ES-I3 (cell line): ENCODE results near the gene CCNK.

Experiments
- H3K36me3 ChIP-seq: 2 replicates; pipeline ENCODE4 v1.6.1; 2013; ENCODE audit warnings: mild to moderate bottlenecking, low read length, control low read depth, moderate library complexity; ENCODE audit not compliant: insufficient read depth
- H3K4me1 ChIP-seq: 2 replicates; pipeline ENCODE4 v1.6.1; 2013; ENCODE audit warnings: mild to moderate bottlenecking, control low read depth, low read length; ENCODE audit not compliant: insufficient read depth
- H3K9ac ChIP-seq: 2 replicates; pipeline ENCODE4 v1.6.1; 2013; ENCODE audit warnings: low read depth, mild to moderate bottlenecking, low read length, moderate library complexity
- H3K9me3 ChIP-seq: 2 replicates; pipeline ENCODE4 v1.6.1; 2013; ENCODE audit warnings: mild to moderate bottlenecking, low read length, moderate library complexity; ENCODE audit not compliant: control insufficient read depth, insufficient read depth

The CCNK gene

GRCh38 chr14:99480917-99481744 lies at the start of gene CCNK:
Gene CCNK (plus strand): TSS chr14:99481409. CDS start chr14:99492678, 11,269 bp downstream.
- Histone ChIP-seq H3K4me1 (peaks cover 8% of the 10 kb centered on the region), H3K9ac (peak within 1 kb of the TSS; percentile 91), H3K36me3 (no peaks in the 10 kb centered on the region), H3K9me3 (no peaks in the 10 kb centered on the region)

- H3K9me3 ChIP-seq: no peaks in the 10 kb centered on the region; the same call in 1 of the 2 replicates
- H3K36me3 ChIP-seq: peaks cover 11% of the 10 kb centered on the region
- no peak overlapping the region for H3K9ac ChIP-seq
- H3K4me1 ChIP-seq: no peaks in the 10 kb centered on the region
These were observed 49.2 kb upstream of the CCNK start for GRCh38 chr14:99431986-99432385.

DNA sequence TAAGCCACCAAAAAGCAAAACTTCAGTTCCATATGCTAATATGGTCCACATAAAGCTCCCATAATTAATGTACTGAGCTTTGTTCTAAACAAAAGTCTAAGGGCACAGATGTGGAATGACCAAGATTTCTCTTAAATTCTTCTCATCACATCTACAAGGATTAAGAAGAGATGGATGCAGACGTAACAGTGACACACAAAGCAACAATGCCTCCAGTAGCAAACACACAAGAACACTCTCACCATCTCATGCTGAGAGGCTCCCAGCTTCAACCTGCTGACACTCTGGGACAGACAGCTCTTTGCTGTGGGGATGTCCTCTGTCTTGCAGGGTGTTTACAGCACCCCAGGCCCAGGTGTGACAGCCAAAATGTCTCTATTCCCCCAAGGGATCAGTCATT lies 48.7 kb upstream of the CCNK start:
- Histone ChIP-seq H3K4me1 (no peaks in the 10 kb centered on the region), H3K9me3 (no peaks in the 10 kb centered on the region; the same call in 1 of the 2 replicates)

GRCh38 chr14:99435327-99435726 lies 45.9 kb upstream of the CCNK start:
- Histone ChIP-seq H3K9me3 (no peaks in the 10 kb centered on the region), H3K36me3 (peaks cover 3% of the 10 kb centered on the region; the same call in 1 of the 2 replicates), H3K4me1 (no peaks in the 10 kb centered on the region), H3K9ac (no peak overlapping the region)

More for the DNA sequence above, 48.7 kb upstream of the CCNK start:
- no peak overlapping the region for H3K9ac ChIP-seq
- H3K36me3 ChIP-seq: peaks cover 11% of the 10 kb centered on the region

DNA sequence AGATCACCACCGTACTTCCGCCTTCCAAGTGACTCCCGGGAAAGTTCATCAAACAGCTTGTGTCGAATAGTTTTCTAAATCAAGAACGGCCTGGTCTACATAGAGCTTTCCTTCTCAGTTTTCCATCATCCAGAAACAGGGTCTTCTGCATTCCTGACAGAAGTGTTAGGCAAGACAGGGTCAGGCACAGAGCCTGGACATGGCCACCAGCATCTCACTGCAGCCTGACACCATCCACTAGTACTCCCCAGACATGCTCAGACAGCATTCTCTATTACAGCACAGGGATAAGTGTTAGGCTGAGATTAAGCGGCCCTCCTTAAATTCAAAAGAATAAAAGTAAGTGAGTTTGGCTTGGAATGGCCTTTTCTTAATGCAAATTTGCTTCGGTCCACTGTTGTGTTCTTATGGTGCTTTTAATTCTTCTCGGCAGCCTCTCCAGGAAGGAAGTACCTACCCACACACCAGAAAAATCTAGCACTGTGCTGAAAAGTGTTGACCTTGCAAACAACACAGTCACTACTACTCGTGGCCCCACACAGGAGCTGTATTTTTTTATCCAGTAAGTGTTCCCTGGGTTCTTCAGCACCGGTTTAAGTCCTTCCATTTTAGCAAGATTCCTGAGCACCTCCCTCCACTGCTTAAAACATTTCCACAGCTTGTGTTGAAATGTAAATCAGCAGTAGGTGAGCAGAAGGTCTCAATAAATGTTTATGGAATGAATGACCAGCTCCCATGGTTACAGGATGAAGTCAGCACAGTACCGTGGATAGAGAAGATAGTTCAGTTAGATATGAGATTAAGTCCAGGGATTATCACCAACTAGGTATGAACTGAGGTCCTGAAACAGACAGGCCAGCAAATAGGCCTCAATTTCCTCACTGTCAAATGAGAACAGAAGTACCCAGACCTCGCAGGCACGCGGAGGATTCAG lies 44.7 kb upstream of the CCNK start:
- H3K9me3 ChIP-seq: no peaks in the 10 kb centered on the region
- H3K36me3 ChIP-seq: peaks cover 3% of the 10 kb centered on the region; the same call in 1 of the 2 replicates
- H3K9ac ChIP-seq: no peak overlapping the region
- no peaks in the 10 kb centered on the region for H3K4me1 ChIP-seq

DNA sequence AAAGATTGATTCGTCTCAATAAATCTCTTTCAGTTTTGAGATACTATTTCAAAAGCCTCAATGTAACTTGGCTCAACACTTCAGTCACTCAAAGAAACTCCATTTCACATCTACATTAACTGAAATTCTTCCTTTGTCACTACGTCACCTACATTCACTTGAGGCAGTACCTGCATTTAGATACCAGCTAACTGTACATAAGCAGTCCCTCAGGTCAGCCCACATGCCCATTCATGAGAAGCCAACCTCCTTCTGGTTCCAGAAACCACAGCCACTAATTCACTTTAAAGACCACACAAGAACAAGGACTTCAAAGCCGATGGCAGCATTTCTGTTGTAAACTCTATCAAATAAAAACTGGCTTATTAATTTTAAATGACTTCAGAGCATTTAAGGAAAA lies 43.5 kb upstream of the CCNK start:
- H3K36me3 ChIP-seq: peaks cover 3% of the 10 kb centered on the region; the same call in 1 of the 2 replicates
- no peaks in the 10 kb centered on the region for H3K9me3 ChIP-seq
- H3K9ac ChIP-seq: no peak overlapping the region

GRCh38 chr14:99440278-99440677 lies 40.9 kb upstream of the CCNK start:
- H3K36me3 ChIP-seq: no peaks in the 10 kb centered on the region

More for the DNA sequence above, 43.5 kb upstream of the CCNK start:
- H3K4me1 ChIP-seq: no peaks in the 10 kb centered on the region

DNA sequence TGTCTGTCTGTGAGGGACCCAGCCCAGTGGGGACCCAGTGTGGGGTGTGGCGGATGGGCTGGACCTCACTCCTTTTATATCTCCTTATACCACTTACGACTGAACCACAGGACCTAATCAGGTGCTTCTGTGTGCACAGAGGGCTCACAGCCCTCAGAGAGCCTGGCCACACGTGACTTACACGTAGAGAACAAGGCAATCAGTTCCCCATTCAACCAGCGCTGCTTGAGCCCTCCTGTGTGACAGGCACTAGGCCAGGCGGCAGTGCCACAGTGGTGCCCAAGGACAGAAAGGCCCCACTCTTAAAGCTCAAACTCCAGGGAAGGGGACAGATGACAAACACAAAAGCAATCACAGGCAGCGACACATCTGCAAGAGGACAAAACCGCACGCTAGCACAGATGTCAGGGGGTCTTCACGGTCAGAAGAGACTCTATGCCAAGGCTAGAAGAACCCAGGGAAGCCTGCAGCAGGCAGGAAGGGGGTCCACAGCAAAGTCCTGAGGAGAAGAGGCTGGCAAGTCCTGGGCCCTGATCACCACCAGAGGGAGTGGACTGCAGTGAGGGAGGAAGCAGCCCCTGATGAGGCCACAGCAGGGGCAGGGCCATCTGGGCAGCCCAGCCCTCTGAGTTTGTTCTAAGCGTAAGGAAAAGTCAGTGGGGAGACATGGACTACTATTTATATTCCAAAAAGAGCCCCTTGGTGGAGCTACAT lies 39.9 kb upstream of the CCNK start:
- no peak overlapping the region for H3K9ac ChIP-seq
- no peaks in the 10 kb centered on the region for H3K9me3 ChIP-seq
- H3K4me1 ChIP-seq: no peaks in the 10 kb centered on the region
- no peaks in the 10 kb centered on the region; the same call in 1 of the 2 replicates for H3K36me3 ChIP-seq

More at GRCh38 chr14:99440278-99440677, 40.9 kb upstream of the CCNK start:
- H3K9me3 ChIP-seq: no peaks in the 10 kb centered on the region
- H3K9ac ChIP-seq: no peak overlapping the region
- H3K4me1 ChIP-seq: no peaks in the 10 kb centered on the region

DNA sequence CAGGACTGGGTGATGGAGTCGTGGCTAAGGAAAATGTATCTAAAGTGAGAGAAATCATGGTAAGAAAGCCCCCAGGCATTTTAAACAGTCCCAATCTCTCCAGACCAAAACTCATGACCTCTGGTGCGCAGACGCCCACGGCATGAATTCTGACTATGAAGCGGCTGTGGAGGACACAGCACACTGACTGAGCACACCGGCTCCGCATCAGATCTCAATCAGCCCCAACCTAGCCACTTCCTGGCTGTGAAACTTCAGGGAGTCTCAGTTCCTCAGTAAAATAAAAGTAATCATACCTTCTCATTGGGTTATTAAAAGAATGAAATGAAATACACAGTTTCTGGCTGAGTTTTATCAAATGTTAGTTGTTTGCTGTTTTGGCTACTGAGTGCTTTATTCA lies 39.3 kb upstream of the CCNK start:
- H3K9ac ChIP-seq: no peak overlapping the region
- no peaks in the 10 kb centered on the region for H3K9me3 ChIP-seq
- H3K36me3 ChIP-seq: no peaks in the 10 kb centered on the region; the same call in 1 of the 2 replicates
- no peaks in the 10 kb centered on the region for H3K4me1 ChIP-seq

DNA sequence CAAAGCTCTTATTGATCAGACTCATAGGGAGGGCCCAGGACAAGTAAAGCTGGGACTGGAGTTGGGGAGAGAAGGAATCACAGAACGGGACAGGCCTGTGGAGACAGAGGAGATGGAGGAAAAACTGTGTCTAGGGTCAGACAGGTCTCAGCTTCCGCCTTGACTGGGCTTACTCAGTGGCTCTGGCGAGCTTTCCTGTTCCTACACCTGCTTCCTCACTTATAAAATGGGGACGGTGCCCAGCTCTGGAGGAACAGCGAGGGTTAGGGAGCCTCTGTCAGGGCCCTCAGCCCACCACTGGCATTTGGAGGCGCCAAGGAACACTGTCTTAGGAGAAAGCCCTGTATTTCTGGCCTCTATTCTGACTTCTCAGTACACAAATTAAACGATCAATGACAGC lies 35.3 kb upstream of the CCNK start:
- Histone ChIP-seq H3K9me3 (no peaks in the 10 kb centered on the region), H3K4me1 (no peaks in the 10 kb centered on the region), H3K36me3 (peaks cover 10% of the 10 kb centered on the region), H3K9ac (no peak overlapping the region)

DNA sequence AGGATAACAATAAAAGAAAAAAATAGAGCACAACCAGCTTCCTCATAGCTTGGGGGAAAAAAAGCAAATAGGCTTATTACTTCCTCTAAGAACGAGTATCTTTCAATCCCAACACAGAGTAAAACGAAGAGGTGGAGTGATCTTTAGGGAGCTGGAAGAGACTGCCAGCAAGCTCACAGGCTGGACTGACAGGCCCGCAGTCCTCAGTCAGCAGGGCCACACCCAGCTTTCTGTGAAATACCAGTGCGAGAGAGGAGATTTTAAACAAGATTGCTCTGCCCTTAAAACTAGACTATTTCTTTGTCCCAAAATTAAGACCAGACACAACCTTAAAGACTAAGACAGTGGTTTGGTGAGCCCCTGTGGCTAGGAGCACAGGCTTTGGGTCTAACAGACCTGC lies 33.5 kb upstream of the CCNK start:
- H3K4me1 ChIP-seq: no peaks in the 10 kb centered on the region
- H3K36me3 ChIP-seq: peaks cover 15% of the 10 kb centered on the region
- no peaks in the 10 kb centered on the region for H3K9me3 ChIP-seq

DNA sequence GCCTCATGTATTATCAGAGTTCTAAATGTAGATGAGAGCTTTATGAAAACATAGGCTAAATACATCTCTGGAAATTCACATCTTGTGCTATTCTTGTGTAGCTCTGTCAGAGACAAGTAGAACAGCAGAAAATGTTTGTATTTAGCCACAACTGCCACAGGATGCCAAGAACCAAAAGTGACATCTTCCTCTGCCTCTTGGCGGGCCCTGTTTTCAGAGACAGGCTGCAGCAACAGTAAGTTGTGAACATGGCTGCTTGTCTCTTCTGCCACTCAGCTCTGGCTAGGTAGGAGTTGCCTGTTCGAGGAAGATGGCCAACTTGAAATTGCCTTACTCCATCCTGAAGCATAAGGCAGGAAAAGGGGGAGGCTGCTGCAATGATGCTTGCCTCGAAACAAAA lies 30.9 kb upstream of the CCNK start:
- Histone ChIP-seq H3K36me3 (peaks cover 18% of the 10 kb centered on the region), H3K4me1 (no peaks in the 10 kb centered on the region), H3K9me3 (no peaks in the 10 kb centered on the region), H3K9ac (no peak overlapping the region)

More for the DNA sequence above, 33.5 kb upstream of the CCNK start:
- no peak overlapping the region for H3K9ac ChIP-seq

- Histone ChIP-seq H3K9me3 (no peaks in the 10 kb centered on the region), H3K4me1 (no peaks in the 10 kb centered on the region), H3K36me3 (peaks cover 18% of the 10 kb centered on the region), H3K9ac (no peak overlapping the region)
These were observed 30.0 kb upstream of the CCNK start for GRCh38 chr14:99451234-99451633.

- Histone ChIP-seq H3K4me1 (no peaks in the 10 kb centered on the region), H3K36me3 (peaks cover 18% of the 10 kb centered on the region), H3K9me3 (no peaks in the 10 kb centered on the region), H3K9ac (no peak overlapping the region)
These were observed 28.2 kb upstream of the CCNK start for GRCh38 chr14:99452968-99453367.
